ENCODE data around the gene LPO.
A peak's percentile ranks its signal among the peaks of the same experiment; 100 is the strongest.

The LPO gene

GRCh38 chr17:58207451-58207850, 30.9 kb upstream of the LPO start:
- H3K27ac ChIP-seq = no peak overlapping the region
- H3K36me3 ChIP-seq (replicated peaks) = peaks cover 4% of the 10 kb centered on the region
- TF ChIP-seq CTCF (IDR thresholded peaks at IDR 0.05; ENCODE audit: low read depth, low read length, missing control alignments) = no peak
- DNase-seq = no peak
- no peaks in the 10 kb centered on the region for H3K27me3 ChIP-seq (replicated peaks)
- in situ Hi-C loops (cut with HindIII; ENCODE audit: low pct_ligation_motif_present, low sequenced_read_pairs) = no loop called here
- H3K4me3 ChIP-seq (ENCODE audit: low read depth, low read length) = no peak overlapping the region

- in situ Hi-C loops (cut with HindIII; ENCODE audit: low pct_ligation_motif_present, low sequenced_read_pairs) = no loop called here
- Histone ChIP-seq H3K36me3 (replicated peaks) (peaks cover 4% of the 10 kb centered on the region), H3K27me3 (replicated peaks) (no peaks in the 10 kb centered on the region)
Measured at GRCh38 chr17:58208344-58208743, 30.0 kb upstream of the LPO start.

GRCh38 chr17:58210922-58211321, 27.5 kb upstream of the LPO start:
- Histone ChIP-seq H3K27me3 (replicated peaks) (no peaks in the 10 kb centered on the region), H3K36me3 (replicated peaks) (peaks cover 4% of the 10 kb centered on the region), H3K27ac (no peak overlapping the region), H3K4me3 (ENCODE audit: low read depth, low read length) (no peak overlapping the region)
- TF ChIP-seq CTCF (IDR thresholded peaks at IDR 0.05; ENCODE audit: low read depth, low read length, missing control alignments) = peak; percentile 33
- in situ Hi-C loops (cut with HindIII; ENCODE audit: low pct_ligation_motif_present, low sequenced_read_pairs) = no loop called here
- DNase-seq = no peak

More at GRCh38 chr17:58208344-58208743, 30.0 kb upstream of the LPO start:
- Histone ChIP-seq H3K4me3 (ENCODE audit: low read depth, low read length) (no peak overlapping the region), H3K27ac (no peak overlapping the region)
- no peak for DNase-seq
- no peak for TF ChIP-seq CTCF (IDR thresholded peaks at IDR 0.05; ENCODE audit: low read depth, low read length, missing control alignments)

- no peak for DNase-seq
- Histone ChIP-seq H3K27ac (no peak overlapping the region), H3K36me3 (replicated peaks) (no peaks in the 10 kb centered on the region), H3K4me3 (ENCODE audit: low read depth, low read length) (no peak overlapping the region), H3K27me3 (replicated peaks) (no peaks in the 10 kb centered on the region)
- peak; percentile 8 for TF ChIP-seq CTCF (IDR thresholded peaks at IDR 0.05; ENCODE audit: low read depth, low read length, missing control alignments)
- in situ Hi-C loops (cut with HindIII; ENCODE audit: low pct_ligation_motif_present, low sequenced_read_pairs) = no loop called here
Measured at GRCh38 chr17:58215685-58216084, 22.7 kb upstream of the LPO start.

- no peak for DNase-seq
- H3K36me3 ChIP-seq (replicated peaks) = no peaks in the 10 kb centered on the region
- no peaks in the 10 kb centered on the region for H3K27me3 ChIP-seq (replicated peaks)
- in situ Hi-C loops (cut with HindIII; ENCODE audit: low pct_ligation_motif_present, low sequenced_read_pairs) = no loop called here
- TF ChIP-seq CTCF (IDR thresholded peaks at IDR 0.05; ENCODE audit: low read depth, low read length, missing control alignments) = no peak
- no peak overlapping the region for H3K27ac ChIP-seq
- no peak overlapping the region for H3K4me3 ChIP-seq (ENCODE audit: low read depth, low read length)
Measured at GRCh38 chr17:58217766-58218165, 20.6 kb upstream of the LPO start.

GRCh38 chr17:58219007-58219788, 19.2 kb upstream of the LPO start, which contains the start of gene MKS1:
Gene MKS1, minus strand, starts transcription at chr17:58219255. Its CDS starts 25 bp downstream, at chr17:58219230.
- in situ Hi-C loops (cut with HindIII; ENCODE audit: low pct_ligation_motif_present, low sequenced_read_pairs) = no loop called here
- peak within 1 kb of the TSS; percentile 66 for H3K27ac ChIP-seq
- no peaks in the 10 kb centered on the region for H3K27me3 ChIP-seq (replicated peaks)
- peak within 1 kb of the TSS; percentile 89 for H3K4me3 ChIP-seq (ENCODE audit: low read depth, low read length)
- peak; percentile 67 for TF ChIP-seq CTCF (IDR thresholded peaks at IDR 0.05; ENCODE audit: low read depth, low read length, missing control alignments)
- peak; percentile 94 for DNase-seq
- H3K36me3 ChIP-seq (replicated peaks) = no peaks in the 10 kb centered on the region
